Measurements from ENCODE around the gene GPR158.

- no peak for TF ChIP-seq POLR2A (IDR thresholded peaks at IDR 0.05)
- TF ChIP-seq, protein P1, sequence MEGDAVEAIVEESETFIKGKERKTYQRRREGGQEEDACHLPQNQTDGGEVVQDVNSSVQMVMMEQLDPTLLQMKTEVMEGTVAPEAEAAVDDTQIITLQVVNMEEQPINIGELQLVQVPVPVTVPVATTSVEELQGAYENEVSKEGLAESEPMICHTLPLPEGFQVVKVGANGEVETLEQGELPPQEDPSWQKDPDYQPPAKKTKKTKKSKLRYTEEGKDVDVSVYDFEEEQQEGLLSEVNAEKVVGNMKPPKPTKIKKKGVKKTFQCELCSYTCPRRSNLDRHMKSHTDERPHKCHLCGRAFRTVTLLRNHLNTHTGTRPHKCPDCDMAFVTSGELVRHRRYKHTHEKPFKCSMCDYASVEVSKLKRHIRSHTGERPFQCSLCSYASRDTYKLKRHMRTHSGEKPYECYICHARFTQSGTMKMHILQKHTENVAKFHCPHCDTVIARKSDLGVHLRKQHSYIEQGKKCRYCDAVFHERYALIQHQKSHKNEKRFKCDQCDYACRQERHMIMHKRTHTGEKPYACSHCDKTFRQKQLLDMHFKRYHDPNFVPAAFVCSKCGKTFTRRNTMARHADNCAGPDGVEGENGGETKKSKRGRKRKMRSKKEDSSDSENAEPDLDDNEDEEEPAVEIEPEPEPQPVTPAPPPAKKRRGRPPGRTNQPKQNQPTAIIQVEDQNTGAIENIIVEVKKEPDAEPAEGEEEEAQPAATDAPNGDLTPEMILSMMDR (IDR thresholded peaks at IDR 0.05), result no peak
Observed at GRCh38 chr10:25261110-25261509, 86.3 kb downstream of the GPR158 start.
